Naive thymus-derived CD8-positive, alpha-beta T cell (primary cell): ENCODE measurements around the gene CSRP1. TPM values are rescaled to one million over a fixed set of nuclear protein-coding genes. Genes with fewer than 3 reads are reported as not detected.
A peak's percentile ranks its signal among the peaks of the same experiment; 100 is the strongest.

Experiments
- ATAC-seq, 2 donors: fragments of 150-1000 bp; cut with Tn5 transposase in 1 of 2; sonication (Bioruptor Pico), chemical (Tn5 transposase) in 1 of 2; 1 replicate in 1 of 2; 2 replicates in 1 of 2; pipeline ENCODE4 v1.10.0; 2021; ENCODE audit warnings: mild to moderate bottlenecking in 2 of 2, moderate library complexity in 2 of 2
- POLR2A ChIA-PET: fragments of 350-600 bp; sonication (Branson Sonifier 250); formaldehyde crosslinking; loops from one replicate; lab custom pipeline; 2021; ENCODE audit warnings: antibody characterized with exemption; lab: Charles Lee
- DNase-seq, 10 donors: peaks; one replicate each; pipeline versions ENCODE4 v3.0.0 to v3.0.0-alpha.2; 2020 to 2022
- H3K27ac Mint-ChIP-seq, 10 donors: one replicate each; pipeline ENCODE4 v1.8.0; 2020 to 2022; ENCODE audit warnings: mild to moderate bottlenecking in 10 of 10, mixed read lengths in 10 of 10, moderate library complexity in 4 of 10, inconsistent platforms in 1 of 10
- H3K27me3 Mint-ChIP-seq, 5 donors: one replicate each; pipeline ENCODE4 v1.8.0; 2021 to 2022; ENCODE audit warnings: mixed read lengths in 5 of 5
- H3K36me3 Mint-ChIP-seq, 3 donors: one replicate each; pipeline ENCODE4 v1.8.0; 2020 to 2022; ENCODE audit warnings: mixed read lengths in 3 of 3, mild to moderate bottlenecking in 2 of 3, inconsistent platforms in 1 of 3
- H3K4me1 Mint-ChIP-seq, 4 donors: one replicate each; pipeline ENCODE4 v1.8.0; 2021 to 2022; ENCODE audit warnings: mixed read lengths in 4 of 4
- H3K4me3 Mint-ChIP-seq, 10 donors: one replicate each; pipeline ENCODE4 v1.8.0; 2020 to 2022; ENCODE audit warnings: mild to moderate bottlenecking in 10 of 10, mixed read lengths in 10 of 10, moderate library complexity in 6 of 10, inconsistent platforms in 1 of 10
- H3K9me3 Mint-ChIP-seq, 9 donors: one replicate each; pipeline ENCODE4 v1.8.0; 2020 to 2022; ENCODE audit warnings: mixed read lengths in 9 of 9, mild to moderate bottlenecking in 3 of 9, inconsistent platforms in 1 of 9, moderate library complexity in 1 of 9
- polyA plus RNA-seq, 3 donors: library from polyadenylated mRNA; unstranded; fragments of 300-500 nt; fragmentation: Illumina TruSeq; gene quantifications; one replicate each; pipeline ENCODE4 v1.2.3, GENCODE V29; 2021
- total RNA-seq, 8 experiments: library from RNA in 2 of 8; stranded (reverse) in 2 of 8; gene quantifications; one replicate each; pipeline ENCODE4 v1.2.3 and lab custom pipeline; 2021 to 2026

Gene CSRP1
- total and polyA plus RNA-seq, 5 experiments from 2014 or later: 21.8 to 48.2 (median 43.3) TPM

- H3K36me3 Mint-ChIP-seq: no peaks in the 10 kb centered on the region
- H3K27ac Mint-ChIP-seq: no peak overlapping the region
- peaks cover 0 to 19% (median 10%) of the 10 kb centered on the region in 5 donors for H3K27me3 Mint-ChIP-seq
- H3K4me1 Mint-ChIP-seq: no peaks in the 10 kb centered on the region
- POLR2A ChIA-PET: no interaction called here
- no peak for ATAC-seq
- no peaks in the 10 kb centered on the region for H3K9me3 Mint-ChIP-seq
- DNase-seq: no peak
- H3K4me3 Mint-ChIP-seq: no peak overlapping the region
Measured at GRCh38 chr1:201461645-201462441, 45.1 kb downstream of the CSRP1 start.

- DNase-seq (no peak), ATAC-seq (no peak)
- peaks cover 0 to 14% (median 9%) of the 10 kb centered on the region in 5 donors for H3K27me3 Mint-ChIP-seq
- H3K4me1 Mint-ChIP-seq: no peaks in the 10 kb centered on the region
- no peaks in the 10 kb centered on the region for H3K9me3 Mint-ChIP-seq
- H3K27ac Mint-ChIP-seq: no peak overlapping the region
- H3K4me3 Mint-ChIP-seq: no peak overlapping the region
- POLR2A ChIA-PET: no interaction called here
- no peaks in the 10 kb centered on the region for H3K36me3 Mint-ChIP-seq
Measured at GRCh38 chr1:201460814-201461644, 45.9 kb downstream of the CSRP1 start.

- Mint-ChIP-seq H3K36me3 (no peaks in the 10 kb centered on the region), H3K4me3 (no peak overlapping the region), H3K27ac (no peak overlapping the region), H3K27me3 (peaks cover 0 to 14% (median 3%) of the 10 kb centered on the region in 5 donors), H3K9me3 (no peaks in the 10 kb centered on the region), H3K4me1 (no peaks in the 10 kb centered on the region)
- ATAC-seq (no peak), DNase-seq (no peak)
- POLR2A ChIA-PET: no interaction called here
Measured at GRCh38 chr1:201459775-201460174, 47.1 kb downstream of the CSRP1 start.

- peak overlapping the region in 1 of 10 donors; percentile 16 for H3K27ac Mint-ChIP-seq
- POLR2A ChIA-PET: no interaction called here
- H3K4me3 Mint-ChIP-seq: no peak overlapping the region
- no peaks in the 10 kb centered on the region for H3K36me3 Mint-ChIP-seq
- ATAC-seq: no peak
- no peaks in the 10 kb centered on the region for H3K9me3 Mint-ChIP-seq
- H3K27me3 Mint-ChIP-seq: peaks cover 0 to 11% (median 3%) of the 10 kb centered on the region in 5 donors
- no peak for DNase-seq
- H3K4me1 Mint-ChIP-seq: peaks cover 0 to 1% (median 0%) of the 10 kb centered on the region in 4 donors
Measured at GRCh38 chr1:201459052-201459451, 47.9 kb downstream of the CSRP1 start.

- no peak overlapping the region for H3K27ac Mint-ChIP-seq
- H3K27me3 Mint-ChIP-seq: peaks cover 0 to 11% (median 7%) of the 10 kb centered on the region in 5 donors
- H3K36me3 Mint-ChIP-seq: no peaks in the 10 kb centered on the region
- ATAC-seq (no peak), DNase-seq (no peak)
- H3K4me1 Mint-ChIP-seq: peaks cover 0 to 3% (median 0%) of the 10 kb centered on the region in 4 donors
- POLR2A ChIA-PET: no interaction called here
- H3K4me3 Mint-ChIP-seq: no peak overlapping the region
- peaks cover 0 to 2% (median 0%) of the 10 kb centered on the region in 9 donors for H3K9me3 Mint-ChIP-seq
Measured at GRCh38 chr1:201457508-201457960, 49.4 kb downstream of the CSRP1 start.

GRCh38 chr1:201456499-201457309 lies 50.2 kb downstream of the CSRP1 start:
- H3K36me3 Mint-ChIP-seq: no peaks in the 10 kb centered on the region
- peaks cover 0 to 14% (median 11%) of the 10 kb centered on the region in 5 donors for H3K27me3 Mint-ChIP-seq
- H3K4me1 Mint-ChIP-seq: peaks cover 0 to 3% (median 0%) of the 10 kb centered on the region in 4 donors
- ATAC-seq: no peak
- H3K27ac Mint-ChIP-seq: peak overlapping the region in 1 of 10 donors; percentile 55
- POLR2A ChIA-PET: no interaction called here
- no peak for DNase-seq
- H3K9me3 Mint-ChIP-seq: peaks cover 0 to 2% (median 0%) of the 10 kb centered on the region in 9 donors
- no peak overlapping the region for H3K4me3 Mint-ChIP-seq

- no peak overlapping the region for H3K4me3 Mint-ChIP-seq
Measured at GRCh38 chr1:201455098-201455497, 51.8 kb downstream of the CSRP1 start.

GRCh38 chr1:201454608-201455007 lies 52.3 kb downstream of the CSRP1 start:
- Mint-ChIP-seq H3K36me3 (no peaks in the 10 kb centered on the region), H3K9me3 (peaks cover 0 to 2% (median 0%) of the 10 kb centered on the region in 9 donors), H3K4me1 (peaks cover 0 to 3% (median 0%) of the 10 kb centered on the region in 4 donors), H3K4me3 (no peak overlapping the region), H3K27me3 (peaks cover 1 to 27% (median 14%) of the 10 kb centered on the region in 5 donors), H3K27ac (no peak overlapping the region)
- POLR2A ChIA-PET: no interaction called here
- DNase-seq (no peak), ATAC-seq (no peak)

More at GRCh38 chr1:201455098-201455497, 51.8 kb downstream of the CSRP1 start:
- no peak for ATAC-seq
- Mint-ChIP-seq H3K27ac (no peak overlapping the region), H3K4me1 (peaks cover 0 to 3% (median 0%) of the 10 kb centered on the region in 4 donors), H3K27me3 (peaks cover 0 to 22% (median 10%) of the 10 kb centered on the region in 5 donors), H3K9me3 (peaks cover 0 to 2% (median 0%) of the 10 kb centered on the region in 9 donors), H3K36me3 (no peaks in the 10 kb centered on the region)
- DNase-seq: no peak
- POLR2A ChIA-PET: no interaction called here

GRCh38 chr1:201452866-201453265 lies 54.1 kb downstream of the CSRP1 start:
- Mint-ChIP-seq H3K27me3 (peaks cover 1 to 28% (median 16%) of the 10 kb centered on the region in 5 donors), H3K9me3 (peaks cover 0 to 2% (median 0%) of the 10 kb centered on the region in 9 donors), H3K4me3 (no peak overlapping the region), H3K4me1 (peaks cover 2 to 7% (median 3%) of the 10 kb centered on the region in 4 donors), H3K27ac (no peak overlapping the region), H3K36me3 (no peaks in the 10 kb centered on the region)
- POLR2A ChIA-PET: no interaction called here
- DNase-seq: no peak
- ATAC-seq: no peak

- DNase-seq: peak in 1 of 10 donors; percentile 47
- no peak overlapping the region for H3K27ac Mint-ChIP-seq
- H3K9me3 Mint-ChIP-seq: peaks cover 0 to 2% (median 0%) of the 10 kb centered on the region in 9 donors
- no peak overlapping the region for H3K4me3 Mint-ChIP-seq
- POLR2A ChIA-PET: no interaction called here
- ATAC-seq: no peak
- peaks cover 2 to 11% (median 4%) of the 10 kb centered on the region in 4 donors for H3K4me1 Mint-ChIP-seq
- no peaks in the 10 kb centered on the region for H3K36me3 Mint-ChIP-seq
- peaks cover 1 to 28% (median 17%) of the 10 kb centered on the region in 5 donors for H3K27me3 Mint-ChIP-seq
Measured at GRCh38 chr1:201450721-201451291, 56.1 kb downstream of the CSRP1 start.

- Mint-ChIP-seq H3K4me1 (peaks cover 2 to 9% (median 4%) of the 10 kb centered on the region in 4 donors), H3K27me3 (peaks cover 1 to 28% (median 13%) of the 10 kb centered on the region in 5 donors), H3K27ac (peak overlapping the region in 1 of 10 donors; percentile 34), H3K4me3 (no peak overlapping the region), H3K36me3 (no peaks in the 10 kb centered on the region), H3K9me3 (peaks cover 0 to 2% (median 0%) of the 10 kb centered on the region in 9 donors)
- POLR2A ChIA-PET: no interaction called here
- DNase-seq (peak in 1 of 10 donors; percentile 60), ATAC-seq (no peak)
Measured at GRCh38 chr1:201448990-201449389, 57.9 kb downstream of the CSRP1 start.
